Calu3 (cell line): ENCODE data around the gene PABPC1L. TPM values are rescaled to one million over a fixed set of nuclear protein-coding genes. Genes with fewer than 3 reads are reported as not detected.
A peak's percentile ranks its signal among the peaks of the same experiment; 100 is the strongest.

Source experiments
- BruUV-seq: library from RNA; stranded (reverse); fragments of 400-500 nt; replicated peaks from 2 replicates; lab custom pipeline; 2021; lab: Mats Ljungman, UMichigan
- CTCF ChIA-PET: fragments of 300-600 bp; sonication (Branson Sonifier 250); formaldehyde crosslinking; loops from one replicate; lab custom pipeline; 2022; ENCODE audit warnings: antibody characterized with exemption; lab: Charles Lee
- DNase-seq: peaks from one replicate; pipeline ENCODE4 v3.0.0; 2022
- H3K27ac Mint-ChIP-seq: one replicate; pipeline ENCODE4 v1.8.0; 2022; ENCODE audit warnings: mixed read lengths; ENCODE audit not compliant: unreplicated experiment
- H3K27me3 Mint-ChIP-seq: one replicate; pipeline ENCODE4 v1.8.0; 2022; ENCODE audit warnings: mixed read lengths; ENCODE audit not compliant: unreplicated experiment
- H3K36me3 Mint-ChIP-seq: one replicate; pipeline ENCODE4 v1.8.0; 2022; ENCODE audit warnings: mild to moderate bottlenecking, moderate library complexity, mixed read lengths; ENCODE audit not compliant: insufficient read depth, unreplicated experiment
- H3K4me1 Mint-ChIP-seq: one replicate; pipeline ENCODE4 v1.8.0; 2022; ENCODE audit warnings: mild to moderate bottlenecking, low read depth, mixed read lengths; ENCODE audit not compliant: unreplicated experiment
- H3K4me3 Mint-ChIP-seq: one replicate; pipeline ENCODE4 v1.8.0; 2022; ENCODE audit warnings: mild to moderate bottlenecking, low read depth, moderate library complexity, mixed read lengths; ENCODE audit not compliant: unreplicated experiment
- H3K9me3 Mint-ChIP-seq: one replicate; pipeline ENCODE4 v1.8.0; 2022; ENCODE audit warnings: low read depth, mixed read lengths; ENCODE audit not compliant: unreplicated experiment
- CTCF ChIP-seq: fragments of 200-600 bp; IDR thresholded peaks from one replicate; pipeline ENCODE4 v1.8.0; 2022; ENCODE audit warnings: antibody characterized with exemption; ENCODE audit not compliant: unreplicated experiment
- intact Hi-C: fragments of 100-400 bp; cut with micrococcal nuclease; formaldehyde crosslinking; loops from one replicate; pipeline ENCODE4 v1.10.0; 2022; ENCODE audit not compliant: unreplicated experiment
- total RNA-seq: library from RNA; stranded (reverse); gene quantifications from 2 replicates; pipeline ENCODE4 v1.2.3, GENCODE V29; 2022

The PABPC1L gene
- total RNA-seq, 1 experiment from 2014 or later: 172 TPM

GRCh38 chr20:44959638-44960102 lies 49.8 kb downstream of the PABPC1L start:
- intact Hi-C loops: loop anchor here (2.0 kb wide), 1 partner anchor 49 kb away; the partner anchor contains the start of gene PABPC1L
- Mint-ChIP-seq H3K27ac (peak overlapping the region; percentile 44), H3K4me3 (peak overlapping the region; percentile 77), H3K27me3 (no peaks in the 10 kb centered on the region), H3K9me3 (no peaks in the 10 kb centered on the region), H3K4me1 (peaks cover 37% of the 10 kb centered on the region), H3K36me3 (peaks cover 58% of the 10 kb centered on the region)
- no peak for TF ChIP-seq CTCF
- DNase-seq: peak; percentile 36
- TSS peak; percentile 42 for BruUV-seq
- CTCF ChIA-PET: interaction anchor here (0.6 to 1.5 kb wide), 5 partner anchors 7 to 129 kb away, joined by 3 to 7 read pairs (median 3); partner anchors contain the start of gene YWHAB

GRCh38 chr20:44960103-44960852 lies 50.4 kb downstream of the PABPC1L start, which contains the start of gene TOMM34:
TOMM34 (minus strand) TSS chr20:44960397; CDS start chr20:44960333, 64 bp downstream.
- CTCF ChIA-PET: interaction anchor here (0.6 to 1.5 kb wide), 6 partner anchors 8 to 151 kb away, joined by 3 to 7 read pairs (median 3); partner anchors contain the start of gene YWHAB
- TSS peak; percentile 57 for BruUV-seq
- H3K27ac Mint-ChIP-seq: peak within 1 kb of the TSS; percentile 66
- H3K36me3 Mint-ChIP-seq: peaks cover 52% of the 10 kb centered on the region
- peak within 1 kb of the TSS; percentile 77 for H3K4me3 Mint-ChIP-seq
- TF ChIP-seq CTCF: no peak
- intact Hi-C loops: no loop called here
- H3K4me1 Mint-ChIP-seq: peaks cover 40% of the 10 kb centered on the region
- DNase-seq: peak; percentile 99
- H3K9me3 Mint-ChIP-seq: no peaks in the 10 kb centered on the region
- H3K27me3 Mint-ChIP-seq: no peaks in the 10 kb centered on the region

- Mint-ChIP-seq H3K27me3 (no peaks in the 10 kb centered on the region), H3K9me3 (no peaks in the 10 kb centered on the region), H3K27ac (no peak overlapping the region), H3K4me1 (peaks cover 46% of the 10 kb centered on the region), H3K36me3 (peaks cover 53% of the 10 kb centered on the region), H3K4me3 (no peak overlapping the region)
- intact Hi-C loops: no loop called here
- no peak for TF ChIP-seq CTCF
- CTCF ChIA-PET: interaction anchor here (1.4 kb wide), 1 partner anchor 12 kb away, joined by 5 read pairs; no protein-coding TSS in a partner anchor
- no TSS peak for BruUV-seq
- DNase-seq: no peak
Observed at GRCh38 chr20:44961011-44961869, 51.4 kb downstream of the PABPC1L start.

- H3K27ac Mint-ChIP-seq: no peak overlapping the region
- H3K36me3 Mint-ChIP-seq: peaks cover 53% of the 10 kb centered on the region
- H3K4me3 Mint-ChIP-seq: no peak overlapping the region
Observed at GRCh38 chr20:44961870-44962267, 52.0 kb downstream of the PABPC1L start.

More at GRCh38 chr20:44961870-44962267, 52.0 kb downstream of the PABPC1L start:
- BruUV-seq: no TSS peak
- no peak for TF ChIP-seq CTCF
- Mint-ChIP-seq H3K9me3 (no peaks in the 10 kb centered on the region), H3K27me3 (no peaks in the 10 kb centered on the region), H3K4me1 (peaks cover 49% of the 10 kb centered on the region)
- intact Hi-C loops: no loop called here
- no peak for DNase-seq
- CTCF ChIA-PET: no interaction called here
